Motor neuron (in vitro differentiated cells): ENCODE results near the gene SLC9B2. TPM values are rescaled to one million over a fixed set of nuclear protein-coding genes. Genes with fewer than 3 reads are reported as not detected.

Source experiments
- ATAC-seq, 8 experiments: fragments of 200-7000 bp; cut with Tn5 transposase; replicated peaks in 6 of 8; 2 replicates each; pipeline ENCODE4 v1.8.0; 2021; ENCODE audit warnings: mild to moderate bottlenecking in 8 of 8, moderate library complexity in 8 of 8
- H3K27ac ChIP-seq, 2 donors: fragments of 250-450 bp; sonication (Bioruptor Pico); 2 replicates each; pipeline ENCODE4 v1.9.0; 2021; ENCODE audit warnings: antibody characterized with exemption in 2 of 2, mild to moderate bottlenecking in 2 of 2, moderate library complexity in 1 of 2
- H3K4me1 ChIP-seq, 2 donors: fragments of 250-450 bp; sonication (Bioruptor Pico); replicated peaks in 1 of 2; 2 replicates each; pipeline ENCODE4 v1.6.1; 2021; ENCODE audit warnings: antibody characterized with exemption in 2 of 2, mild to moderate bottlenecking in 2 of 2, moderate library complexity in 1 of 2
- H3K4me3 ChIP-seq, 5 donors: fragments of 250-450 bp; sonication (Bioruptor Pico); 2 replicates each; pipeline ENCODE4 v1.9.0; 2021; ENCODE audit warnings: antibody characterized with exemption in 5 of 5, mild to moderate bottlenecking in 5 of 5, moderate library complexity in 4 of 5
- WGBS, 10 experiments: fragments of 450-650 bp; shearing (Covaris generic); methylation state at CpG; one replicate each; pipeline ENCODE4 v1.0.0; 2022; 5-methylcytosine and 5-hydroxymethylcytosine counted together
- in situ Hi-C, 9 experiments: fragments of 400-800 bp; cut with MboI; loops; one replicate each; pipeline ENCODE4 v1.15.0; 2021; ENCODE audit warnings: low sequenced_read_pairs in 9 of 9, low pct_unique_long_range_greater_than_20kb in 2 of 9; ENCODE audit not compliant: unreplicated experiment in 9 of 9
- total RNA-seq, 8 experiments: library from RNA; unstranded; fragments of 300-600 nt; gene quantifications; 2 replicates each; pipeline versions ENCODE4 v1.2.3 to v1.2.4, GENCODE V29; 2022

The SLC9B2 gene
- total RNA-seq, 8 experiments from 2014 or later = 13.9 to 61.2 (median 21.4) TPM

GRCh38 chr4:103097112-103097511 is 20.6 kb upstream of the SLC9B2 start:
- WGBS, 10 experiments = 40 to 100% (median 88%) methylated on average over 1 to 2 of the region's 2 CpGs; no CpG with 5 or more reads in 1 of the 10 experiments
- H3K4me3 ChIP-seq = no peak overlapping the region
- in situ Hi-C loops = loop anchor here in 2 of 9 experiments (25.0 kb wide), 2 partner anchors 485 to 660 kb away; no protein-coding TSS in a partner anchor
- H3K27ac ChIP-seq = no peak overlapping the region
- peaks cover 0 to 4% of the 10 kb centered on the region in 2 donors for H3K4me1 ChIP-seq
- no peak for ATAC-seq

GRCh38 chr4:103095080-103095479 is 18.5 kb upstream of the SLC9B2 start:
- no peak overlapping the region for H3K4me3 ChIP-seq
- no peak for ATAC-seq
- in situ Hi-C loops = loop anchor here in 2 of 9 experiments (25.0 kb wide), 2 partner anchors 483 to 658 kb away; no protein-coding TSS in a partner anchor
- H3K27ac ChIP-seq = no peak overlapping the region
- peaks cover 0 to 4% of the 10 kb centered on the region in 2 donors for H3K4me1 ChIP-seq
- WGBS, 10 experiments = 20 to 100% (median 86%) methylated on average over 1 to 3 of the region's 3 CpGs

GRCh38 chr4:103092245-103092644 is 15.7 kb upstream of the SLC9B2 start:
- Histone ChIP-seq H3K4me3 (no peak overlapping the region), H3K4me1 (no peaks in the 10 kb centered on the region), H3K27ac (no peak overlapping the region)
- in situ Hi-C loops = loop anchor here in 2 of 9 experiments (25.0 kb wide), 2 partner anchors 480 to 655 kb away; no protein-coding TSS in a partner anchor
- no peak for ATAC-seq

- WGBS, 10 experiments = 0 to 67% (median 38%) methylated on average over 1 to 3 of the region's 3 CpGs
- Histone ChIP-seq H3K4me3 (no peak overlapping the region), H3K4me1 (no peaks in the 10 kb centered on the region), H3K27ac (no peak overlapping the region)
- in situ Hi-C loops = loop anchor here in 2 of 9 experiments (25.0 kb wide), 2 partner anchors 479 to 654 kb away; no protein-coding TSS in a partner anchor
- ATAC-seq = peak; percentile 38 to 80 (median 75)
Observed at GRCh38 chr4:103091601-103092223, 15.2 kb upstream of the SLC9B2 start.

- in situ Hi-C loops = loop anchor here in 2 of 9 experiments (25.0 kb wide), 2 partner anchors 477 to 652 kb away; no protein-coding TSS in a partner anchor
- peak in 3 of 8 experiments; percentile 77 to 89 (median 88) for ATAC-seq
- 0 to 94% (median 62%) methylated on average over 1 to 2 of the region's 2 CpGs; no CpG with 5 or more reads in 2 of the 10 experiments for WGBS, 10 experiments
- H3K4me1 ChIP-seq = no peaks in the 10 kb centered on the region
- no peak overlapping the region for H3K4me3 ChIP-seq
- no peak overlapping the region for H3K27ac ChIP-seq
Observed at GRCh38 chr4:103089481-103089880, 12.9 kb upstream of the SLC9B2 start.

- no peak for ATAC-seq
- in situ Hi-C loops = loop anchor here in 2 of 9 experiments (25.0 kb wide), 2 partner anchors 474 to 649 kb away; no protein-coding TSS in a partner anchor
- H3K4me1 ChIP-seq = no peaks in the 10 kb centered on the region
- 20 to 100% (median 71%) methylated on average over 1 of the region's 1 CpG; no CpG with 5 or more reads in 3 of the 10 experiments for WGBS, 10 experiments
- no peak overlapping the region for H3K27ac ChIP-seq
- H3K4me3 ChIP-seq = no peak overlapping the region
Observed at GRCh38 chr4:103086551-103086950, 10.0 kb upstream of the SLC9B2 start.

- no peak for ATAC-seq
- in situ Hi-C loops = loop anchor here in 2 of 9 experiments (25.0 kb wide), 2 partner anchors 473 to 648 kb away; no protein-coding TSS in a partner anchor
- no peaks in the 10 kb centered on the region for H3K4me1 ChIP-seq
- 85 to 100% (median 100%) methylated on average over 1 to 2 of the region's 2 CpGs; no CpG with 5 or more reads in 1 of the 10 experiments for WGBS, 10 experiments
- no peak overlapping the region for H3K4me3 ChIP-seq
- H3K27ac ChIP-seq = no peak overlapping the region
Observed at GRCh38 chr4:103085555-103086196, 9.1 kb upstream of the SLC9B2 start.

- WGBS, 10 experiments = 67 to 100% (median 100%) methylated on average over 1 of the region's 1 CpG; no CpG with 5 or more reads in 4 of the 10 experiments
- no peak for ATAC-seq
- Histone ChIP-seq H3K4me1 (peaks cover 13 to 19% of the 10 kb centered on the region in 2 donors), H3K4me3 (no peak overlapping the region), H3K27ac (no peak overlapping the region)
- in situ Hi-C loops = loop anchor here in 2 of 9 experiments (25.0 kb wide), 2 partner anchors 467 to 642 kb away; no protein-coding TSS in a partner anchor
Observed at GRCh38 chr4:103079621-103080020, 3.1 kb upstream of the SLC9B2 start.

GRCh38 chr4:103075894-103076746 is 441 bp downstream of the SLC9B2 start:
- Histone ChIP-seq H3K27ac (peak overlapping the region; percentile 75 to 80), H3K4me3 (peak overlapping the region; percentile 58 to 80 (median 62)), H3K4me1 (peaks cover 17 to 24% of the 10 kb centered on the region in 2 donors)
- WGBS, 10 experiments = 0 to 5% (median 1%) methylated on average over 2 to 31 of the region's 82 CpGs; no CpG with 5 or more reads in 4 of the 10 experiments
- in situ Hi-C loops = loop anchor here in 2 of 9 experiments (25.0 kb wide), 2 partner anchors 464 to 639 kb away; no protein-coding TSS in a partner anchor
- ATAC-seq = peak; percentile 77 to 87 (median 84)

- H3K4me1 ChIP-seq = peaks cover 17 to 24% of the 10 kb centered on the region in 2 donors
- peak in 7 of 8 experiments; percentile 1 to 61 (median 35) for ATAC-seq
- WGBS, 10 experiments = 0 to 40% (median 7%) methylated on average over 1 to 4 of the region's 4 CpGs; no CpG with 5 or more reads in 2 of the 10 experiments
- H3K27ac ChIP-seq = peak overlapping the region; percentile 75 to 80
- H3K4me3 ChIP-seq = peak overlapping the region; percentile 58 to 80 (median 62)
- in situ Hi-C loops = loop anchor here in 2 of 9 experiments (25.0 kb wide), 2 partner anchors 463 to 638 kb away; no protein-coding TSS in a partner anchor
Observed at GRCh38 chr4:103075435-103075893, 1.1 kb downstream of the SLC9B2 start.

GRCh38 chr4:103074744-103075434 is 1.7 kb downstream of the SLC9B2 start:
- whole genome bisulfite sequencing, 10 experiments = 0 to 95% (median 77%) methylated on average over 1 to 7 of the region's 9 CpGs
- Histone ChIP-seq H3K27ac (no peak overlapping the region), H3K4me1 (peaks cover 17 to 24% of the 10 kb centered on the region in 2 donors), H3K4me3 (peak overlapping the region; percentile 58 to 80 (median 62))
- in situ Hi-C loops = loop anchor here in 2 of 9 experiments (25.0 kb wide), 2 partner anchors 463 to 638 kb away; no protein-coding TSS in a partner anchor
- no peak for ATAC-seq
